WERI-Rb-1 (cell line): Measurements from ENCODE around the gene PCDH9.

Experiments used
- DNase-seq: peaks from one replicate; pipeline ENCODE4 v3.0.0-alpha.2; 2020
- H3K27ac ChIP-seq: fragments of 250-450 bp; sonication (Bioruptor Pico); 2 replicates; pipeline ENCODE4 v1.5.1; 2020; ENCODE audit warnings: mild to moderate bottlenecking, moderate library complexity
- H3K27me3 ChIP-seq: fragments of 250-450 bp; sonication (Bioruptor Pico); 2 replicates; pipeline ENCODE4 v1.5.1; 2021; ENCODE audit warnings: mild to moderate bottlenecking, low read depth, moderate library complexity; ENCODE audit not compliant: insufficient read depth, severe bottlenecking
- H3K36me3 ChIP-seq: fragments of 250-450 bp; sonication (Bioruptor Pico); 2 replicates; pipeline ENCODE4 v1.5.1; 2020; ENCODE audit warnings: mild to moderate bottlenecking, moderate library complexity
- H3K4me3 ChIP-seq: 2 replicates; pipeline ENCODE4 v1.5.1; 2011; ENCODE audit warnings: low read depth, mild to moderate bottlenecking, control low read depth, low read length
- H3K9me3 ChIP-seq: fragments of 250-450 bp; sonication (Bioruptor Pico); 2 replicates; pipeline ENCODE4 v1.5.1; 2021; ENCODE audit warnings: mild to moderate bottlenecking, moderate library complexity; ENCODE audit not compliant: severe bottlenecking
- CTCF ChIP-seq: IDR thresholded peaks from 2 replicates; pipeline ENCODE4 v1.5.1; 2011; ENCODE audit warnings: low read depth, mild to moderate bottlenecking, control low read depth, inconsistent platforms, low read length

The PCDH9 gene

DNA sequence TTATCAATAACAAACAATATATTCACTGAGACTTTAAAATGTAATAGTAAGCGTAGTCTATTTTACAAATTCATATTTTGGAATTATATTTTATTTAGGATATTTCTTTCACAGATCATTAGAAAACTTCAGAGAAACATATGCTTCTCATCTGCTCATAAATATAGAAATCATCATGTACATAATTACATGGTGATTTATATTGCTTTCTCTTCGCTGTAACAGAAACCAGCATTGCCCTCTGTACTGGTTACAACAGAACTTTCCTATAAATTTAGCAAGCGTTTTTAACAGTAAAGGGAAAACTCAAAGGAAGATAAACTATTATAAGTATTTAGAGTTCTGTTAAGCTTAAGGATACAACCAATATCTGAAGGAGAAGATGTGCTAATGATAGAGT is 672.8 kb downstream of the PCDH9 start:
- Histone ChIP-seq H3K27me3 (no peaks in the 10 kb centered on the region), H3K27ac (no peak overlapping the region), H3K9me3 (no peaks in the 10 kb centered on the region), H3K36me3 (no peaks in the 10 kb centered on the region), H3K4me3 (no peak overlapping the region)
- TF ChIP-seq CTCF = no peak
- no peak for DNase-seq

DNA sequence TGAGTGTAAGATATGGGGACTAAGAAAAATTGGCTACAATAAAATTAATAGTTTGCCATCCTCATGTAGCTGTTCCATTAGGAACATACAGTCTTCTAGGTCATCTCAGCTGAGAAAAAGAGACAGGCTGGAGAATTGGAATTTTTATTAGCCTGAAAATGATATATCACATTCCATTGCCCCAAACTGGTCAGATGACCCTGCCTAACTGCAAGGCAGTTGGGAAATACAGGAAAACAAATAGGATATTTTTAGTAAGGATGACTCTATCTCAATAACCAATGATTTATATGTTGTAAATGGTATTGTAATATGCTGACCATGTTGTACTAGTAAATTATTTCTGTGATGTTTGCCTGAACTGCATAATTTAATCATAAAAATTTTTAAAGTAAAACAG is 673.8 kb downstream of the PCDH9 start:
- H3K9me3 ChIP-seq = no peaks in the 10 kb centered on the region
- H3K27ac ChIP-seq = no peak overlapping the region
- no peak overlapping the region for H3K4me3 ChIP-seq
- TF ChIP-seq CTCF = no peak
- DNase-seq = no peak
- no peaks in the 10 kb centered on the region for H3K36me3 ChIP-seq
- H3K27me3 ChIP-seq = no peaks in the 10 kb centered on the region

GRCh38 chr13:66553391-66553790 is 676.7 kb downstream of the PCDH9 start:
- Histone ChIP-seq H3K36me3 (no peaks in the 10 kb centered on the region), H3K27ac (no peak overlapping the region), H3K4me3 (no peak overlapping the region), H3K9me3 (no peaks in the 10 kb centered on the region), H3K27me3 (no peaks in the 10 kb centered on the region)
- TF ChIP-seq CTCF = no peak
- DNase-seq = no peak

GRCh38 chr13:66551128-66551527 is 679.0 kb downstream of the PCDH9 start:
- Histone ChIP-seq H3K9me3 (no peaks in the 10 kb centered on the region), H3K27ac (no peak overlapping the region), H3K4me3 (no peak overlapping the region), H3K27me3 (no peaks in the 10 kb centered on the region), H3K36me3 (no peaks in the 10 kb centered on the region)
- no peak for TF ChIP-seq CTCF
- no peak for DNase-seq

- Histone ChIP-seq H3K36me3 (no peaks in the 10 kb centered on the region), H3K27ac (no peak overlapping the region), H3K27me3 (no peaks in the 10 kb centered on the region), H3K9me3 (no peaks in the 10 kb centered on the region), H3K4me3 (no peak overlapping the region)
- no peak for DNase-seq
- no peak for TF ChIP-seq CTCF
These were observed 682.5 kb downstream of the PCDH9 start for GRCh38 chr13:66547685-66548084.

DNA sequence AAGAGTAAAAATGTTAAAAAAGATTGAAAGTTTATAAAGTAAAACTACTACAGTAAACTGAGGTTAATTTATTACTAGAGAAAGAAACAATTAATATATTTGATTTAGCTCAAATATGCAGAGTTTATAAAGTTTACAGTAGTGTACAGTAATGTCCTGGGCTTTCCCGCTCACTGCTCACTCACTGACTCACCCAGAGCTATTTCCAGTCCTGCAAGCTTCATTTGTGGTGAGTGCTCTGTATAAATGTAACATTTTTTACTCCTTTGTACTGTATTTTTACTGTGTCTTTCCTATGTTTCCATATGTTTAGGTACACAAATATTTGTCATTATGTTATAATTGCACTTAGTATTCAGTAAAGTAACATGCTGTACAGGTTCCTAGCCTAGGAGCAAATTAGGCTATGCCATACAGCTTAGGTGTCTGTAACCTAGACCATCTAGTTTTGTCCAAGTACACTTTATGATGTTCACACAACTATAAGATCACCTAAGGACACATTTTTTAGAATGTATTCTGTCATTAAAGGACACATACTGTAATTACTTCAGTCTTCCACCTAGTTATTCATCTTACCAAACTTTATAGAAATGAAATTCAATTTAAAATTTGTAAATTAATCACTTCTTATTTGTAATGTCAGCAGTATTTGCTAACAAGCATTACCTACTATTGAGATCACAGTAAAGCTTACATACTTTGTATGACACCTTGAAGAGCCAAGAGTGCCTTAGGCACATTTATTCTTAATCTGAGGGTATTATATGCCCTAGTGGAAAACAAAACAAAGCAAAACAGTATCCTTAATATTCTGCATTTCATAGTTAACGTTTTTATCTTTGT is 683.4 kb downstream of the PCDH9 start:
- no peaks in the 10 kb centered on the region for H3K27me3 ChIP-seq
- H3K36me3 ChIP-seq = no peaks in the 10 kb centered on the region
- no peak for TF ChIP-seq CTCF
- no peak overlapping the region for H3K4me3 ChIP-seq
- no peak for DNase-seq
- no peaks in the 10 kb centered on the region for H3K9me3 ChIP-seq
- H3K27ac ChIP-seq = no peak overlapping the region
